OCI-LY1 (cell line): Measurements from ENCODE around the gene GRK1.

Experiments
- CTCF ChIP-seq: fragments of 200-600 bp; sonication (generic), shearing (Covaris generic); IDR thresholded peaks from 2 replicates; pipeline ENCODE4 v1.5.1; 2017; ENCODE audit warnings: mild to moderate bottlenecking, antibody characterized with exemption, low read length, moderate library complexity, mixed read lengths
- EZH2 ChIP-seq: fragments of 200-600 bp; sonication (generic), shearing (Covaris generic); IDR thresholded peaks from 2 replicates; pipeline ENCODE4 v1.8.0; 2017; ENCODE audit warnings: borderline replicate concordance, mixed run types, mild to moderate bottlenecking, antibody characterized with exemption, low read length, moderate library complexity, mixed read lengths

GRCh38 chr13:113734099-113734825, 67.2 kb downstream of the GRK1 start:
- TF ChIP-seq CTCF (no peak), EZH2 (no peak)
